CD4-positive, alpha-beta T cell treated with Interleukin-15 for 1 hour (primary cell): Measurements from ENCODE around the gene C5.
"Not testable (repeated sequence)": the region's sequence is repeated elsewhere in the genome, so short reads cannot be mapped to it uniquely, and the experiment has no call there.

Experiments used
- DNase-seq: peaks from one replicate; pipeline ENCODE4 v3.0.0-alpha.2; 2020

C5 gene

GRCh38 chr9:121050128-121050988, at the start of gene C5:
C5 (minus strand) TSS chr9:121050275; CDS start chr9:121050246, 29 bp downstream.
- no peak for DNase-seq

- no peak for DNase-seq
Observed at GRCh38 chr9:121098567-121099198, 48.6 kb upstream of the C5 start.

- DNase-seq: no peak
Observed at GRCh38 chr9:121095057-121095456, 45.0 kb upstream of the C5 start.

- not testable (repeated sequence) for DNase-seq
Observed at GRCh38 chr9:121090743-121091142, 40.7 kb upstream of the C5 start.

- no peak for DNase-seq
Observed at GRCh38 chr9:121088576-121088975, 38.5 kb upstream of the C5 start.

- DNase-seq: no peak
Observed at GRCh38 chr9:121085661-121086060, 35.6 kb upstream of the C5 start.

- DNase-seq: no peak
Observed at GRCh38 chr9:121082075-121082474, 32.0 kb upstream of the C5 start.

GRCh38 chr9:121075251-121076036, 25.4 kb upstream of the C5 start:
- DNase-seq: no peak

- peak; percentile 82 for DNase-seq
Observed at GRCh38 chr9:121074370-121075250, 24.5 kb upstream of the C5 start, which contains the start of gene CNTRL. CNTRL (plus strand) TSS chr9:121074955; CDS start chr9:121088327, 13,372 bp downstream.

- DNase-seq: no peak
Observed at GRCh38 chr9:121073038-121073437, 23.0 kb upstream of the C5 start.

GRCh38 chr9:121071756-121072421, 21.8 kb upstream of the C5 start:
- DNase-seq: peak; percentile 31

GRCh38 chr9:121071370-121071755, 21.3 kb upstream of the C5 start:
- DNase-seq: no peak

GRCh38 chr9:121069396-121069795, 19.3 kb upstream of the C5 start:
- DNase-seq: no peak

GRCh38 chr9:121067640-121068039, 17.6 kb upstream of the C5 start:
- DNase-seq: no peak

GRCh38 chr9:121066850-121067249, 16.8 kb upstream of the C5 start:
- DNase-seq: no peak

GRCh38 chr9:121059998-121060636, 10.0 kb upstream of the C5 start:
- no peak for DNase-seq

GRCh38 chr9:121059513-121059912, 9.4 kb upstream of the C5 start:
- DNase-seq: no peak

- no peak for DNase-seq
Observed at GRCh38 chr9:121057821-121058220, 7.7 kb upstream of the C5 start.

- DNase-seq: no peak
Observed at GRCh38 chr9:121055642-121056143, 5.6 kb upstream of the C5 start.

- DNase-seq: no peak
Observed at GRCh38 chr9:121053544-121053943, 3.5 kb upstream of the C5 start.

GRCh38 chr9:121048618-121049017, 1.5 kb downstream of the C5 start:
- DNase-seq: no peak
